ENCODE data around the gene FAT4. TPM values are rescaled to one million over a fixed set of nuclear protein-coding genes. Genes with fewer than 3 reads are reported as not detected.
A peak's percentile ranks its signal among the peaks of the same experiment; 100 is the strongest.

The FAT4 gene
- total and polyA plus RNA-seq, 2 of the 8 experiments (the other 6 are each of a cell fraction or from before 2014, with no cell fraction given), result 1.3 to 5.3 TPM

- no peak overlapping the region for H4K5ac ChIP-seq (ENCODE audit: insufficient read length, low read depth, low read length)
- POLR2A ChIA-PET (ENCODE audit: partially characterized antibody), result no interaction called here
- H3K14ac ChIP-seq (ENCODE audit: insufficient read length), result no peak overlapping the region
- H3K4ac ChIP-seq (replicated peaks; ENCODE audit: insufficient read length, low read depth, low read length), result no peak overlapping the region
- H3K18ac ChIP-seq (ENCODE audit: extremely low read depth, low read length), result no peak overlapping the region
- H3K27me3 ChIP-seq (replicated peaks in 1 of 4; ENCODE audit: control insufficient read depth in 3 of 4, extremely low read depth in 1 of 4, insufficient read depth in 3 of 4, low read length in 3 of 4), result peaks cover 0 to 4% (median 2%) of the 10 kb centered on the region in 4 experiments; a peak in 2 of 7 replicates
- H2AFZ ChIP-seq (ENCODE audit: low read length), result no peak overlapping the region
- no peak overlapping the region for H2BK5ac ChIP-seq (ENCODE audit: low read depth, low read length)
- no peak overlapping the region for H2BK20ac ChIP-seq (ENCODE audit: low read length)
- no peak overlapping the region for H4K91ac ChIP-seq (replicated peaks; ENCODE audit: insufficient read length, low read length)
- H2BK12ac ChIP-seq (ENCODE audit: low read depth, low read length), result no peak overlapping the region
- H4K20me1 ChIP-seq (replicated peaks in 1 of 2; ENCODE audit: control insufficient read depth in 1 of 2, insufficient read depth in 2 of 2, low read length in 2 of 2), result peaks cover 0 to under 1% of the 10 kb centered on the region in 2 experiments
- H3K56ac ChIP-seq (replicated peaks; ENCODE audit: insufficient read length, low read depth, low read length), result no peak overlapping the region
- DNase-seq (ENCODE audit: low read depth in 1 of 2, low spot score in 2 of 2) (no peak), FAIRE-seq (peak; percentile 32)
- H3K36me3 ChIP-seq (ENCODE audit: control insufficient read depth in 2 of 4, insufficient read depth in 4 of 4, low read length in 3 of 4), result no peaks in the 10 kb centered on the region
- no peak overlapping the region for H4K8ac ChIP-seq (ENCODE audit: extremely low read depth, insufficient read depth, low read length)
- no peaks in the 10 kb centered on the region for H3K79me2 ChIP-seq (ENCODE audit: control insufficient read depth in 1 of 2, insufficient read depth in 2 of 2, low read length in 2 of 2)
- H3K23ac ChIP-seq (ENCODE audit: insufficient read length), result no peak overlapping the region
- H3K9me3 ChIP-seq (ENCODE audit: insufficient read depth in 2 of 2, low read depth in 1 of 2, low read length in 1 of 2), result no peaks in the 10 kb centered on the region
- no peaks in the 10 kb centered on the region for H3K23me2 ChIP-seq (ENCODE audit: low read depth, low read length)
- no peak overlapping the region for H3K4me3 ChIP-seq (ENCODE audit: extremely low read depth in 1 of 4, insufficient read depth in 2 of 4, low read depth in 3 of 4, low read length in 4 of 4)
- 68% methylated on average over 3 of the region's 3 CpGs; no CpG with 5 or more reads in 1 of the 2 experiments for whole genome bisulfite sequencing, 2 experiments (ENCODE audit: extremely low coverage in 1 of 2, insufficient coverage in 1 of 2, insufficient read length in 1 of 2, insufficient replicate concordance in 2 of 2, low coverage in 1 of 2, low lambda C conversion rate in 2 of 2, missing lambda C conversion rate in 1 of 2)
- CTCF ChIA-PET (ENCODE audit: partially characterized antibody), result interaction anchor here (0.5 to 1.6 kb wide), 3 partner anchors 9 to 454 kb away, joined by 3 to 6 read pairs (median 3); partner anchors contain the start of gene FAT4
- H3K4me2 ChIP-seq (ENCODE audit: insufficient read depth in 1 of 2, low read depth in 2 of 2, low read length in 2 of 2), result no peak overlapping the region
- no peak overlapping the region for H2BK15ac ChIP-seq (ENCODE audit: low read length)
- H2BK120ac ChIP-seq (replicated peaks; ENCODE audit: low read depth, low read length), result no peak overlapping the region
- H3K27ac ChIP-seq (ENCODE audit: low read depth, low read length), result no peak overlapping the region
- no peaks in the 10 kb centered on the region; the same call in 1 of the 2 replicates for H3K79me1 ChIP-seq (ENCODE audit: low read depth, low read length)
- H2AK5ac ChIP-seq (ENCODE audit: low read depth, low read length), result no peak overlapping the region
- peaks cover 0 to 5% (median 0%) of the 10 kb centered on the region in 4 experiments; a peak in 1 of 7 replicates for H3K4me1 ChIP-seq (replicated peaks in 1 of 4; ENCODE audit: control insufficient read depth in 3 of 4, insufficient read depth in 4 of 4, low read length in 3 of 4)
- no peak overlapping the region for H3K9ac ChIP-seq (replicated peaks in 1 of 4; ENCODE audit: extremely low read depth in 1 of 4, low read depth in 3 of 4, low read length in 3 of 4)
- TF ChIP-seq NRF1 (IDR thresholded peaks at IDR 0.05; ENCODE audit: low read depth, low read length), result no peak
- peak; percentile 58; the same call in 1 of the 2 replicates for TF ChIP-seq TEAD4 (IDR thresholded peaks at IDR 0.05; ENCODE audit: low read depth, low read length)
These were observed 8.9 kb downstream of the FAT4 start for GRCh38 chr4:125323654-125324053.
